KBM-7 (cell line): Measurements from ENCODE around the gene CD226.
"Not testable (repeated sequence)": the region's sequence is repeated elsewhere in the genome, so short reads cannot be mapped to it uniquely, and the experiment has no call there.

Source experiments
- DNase-seq: peaks from one replicate; pipeline ENCODE4 v3.0.0-alpha.2; 2015
- in situ Hi-C: fragments of 300-500 bp; cut with MboI; formaldehyde crosslinking; loops from 2 replicates; pipeline ENCODE4 v1.14.3; 2020; ENCODE audit warnings: low sequenced_read_pairs, low pct_unique_long_range_greater_than_20kb, mixed read lengths

Gene CD226

GRCh38 chr18:69934601-69935265, 12.9 kb downstream of the CD226 start:
- no peak for DNase-seq
- in situ Hi-C loops: no loop called here

GRCh38 chr18:69929041-69929774, 18.5 kb downstream of the CD226 start:
- DNase-seq: no peak
- in situ Hi-C loops: no loop called here

- in situ Hi-C loops: no loop called here
- DNase-seq: no peak
Measured at GRCh38 chr18:69916412-69916811, 31.3 kb downstream of the CD226 start.

GRCh38 chr18:69908838-69909237, 38.8 kb downstream of the CD226 start:
- in situ Hi-C loops: no loop called here
- DNase-seq: no peak

GRCh38 chr18:69906765-69907164, 40.9 kb downstream of the CD226 start:
- no peak for DNase-seq
- in situ Hi-C loops: no loop called here

GRCh38 chr18:69900941-69901340, 46.7 kb downstream of the CD226 start:
- in situ Hi-C loops: no loop called here
- no peak for DNase-seq

GRCh38 chr18:69899154-69899923, 48.3 kb downstream of the CD226 start:
- DNase-seq, in situ Hi-C loops: not testable (repeated sequence)

- DNase-seq: peak; percentile 45
- in situ Hi-C loops: no loop called here
Measured at GRCh38 chr18:69898241-69898861, 49.3 kb downstream of the CD226 start.

- peak; percentile 63 for DNase-seq
- in situ Hi-C loops: no loop called here
Measured at GRCh38 chr18:69897397-69898108, 50.1 kb downstream of the CD226 start.

- in situ Hi-C loops: no loop called here
- no peak for DNase-seq
Measured at GRCh38 chr18:69895066-69896047, 52.3 kb downstream of the CD226 start.

- DNase-seq: no peak
- in situ Hi-C loops: no loop called here
Measured at GRCh38 chr18:69894467-69894866, 53.2 kb downstream of the CD226 start.

- DNase-seq: no peak
- in situ Hi-C loops: no loop called here
Measured at GRCh38 chr18:69890558-69890957, 57.1 kb downstream of the CD226 start.

- in situ Hi-C loops: no loop called here
- no peak for DNase-seq
Measured at GRCh38 chr18:69889009-69889408, 58.7 kb downstream of the CD226 start.

GRCh38 chr18:69887256-69887655, 60.4 kb downstream of the CD226 start:
- DNase-seq: no peak
- in situ Hi-C loops: no loop called here

- in situ Hi-C loops: no loop called here
- no peak for DNase-seq
Measured at GRCh38 chr18:69885841-69886531, 61.7 kb downstream of the CD226 start.

GRCh38 chr18:69885355-69885754, 62.3 kb downstream of the CD226 start:
- DNase-seq: no peak
- in situ Hi-C loops: no loop called here

- in situ Hi-C loops: no loop called here
- no peak for DNase-seq
Measured at GRCh38 chr18:69883781-69884180, 63.9 kb downstream of the CD226 start.
